Activated CD4-positive, alpha-beta memory T cell treated with anti-CD3 and anti-CD28 coated beads for 36 hours (primary cell): ENCODE data around the gene SUPT5H. TPM values are rescaled to one million over a fixed set of nuclear protein-coding genes. Genes with fewer than 3 reads are reported as not detected.
A peak's percentile ranks its signal among the peaks of the same experiment; 100 is the strongest.

ENCODE experiments used
- CTCF ChIA-PET: fragments of 350-600 bp; sonication (Branson Sonifier 250); formaldehyde crosslinking; loops from one replicate; lab custom pipeline; 2021; ENCODE audit warnings: antibody characterized with exemption, inconsistent platforms; lab: Charles Lee
- POLR2A ChIA-PET: fragments of 350-600 bp; sonication (Branson Sonifier 250); formaldehyde crosslinking; loops from one replicate; lab custom pipeline; 2021; ENCODE audit warnings: antibody characterized with exemption; lab: Charles Lee
- DNase-seq: peaks from one replicate; pipeline ENCODE4 v3.0.0-alpha.2; 2020
- H3K27ac Mint-ChIP-seq: one replicate; pipeline ENCODE4 v1.8.0; 2021; ENCODE audit warnings: mixed read lengths
- H3K27me3 Mint-ChIP-seq: one replicate; pipeline ENCODE4 v1.8.0; 2021; ENCODE audit warnings: mixed read lengths
- H3K36me3 Mint-ChIP-seq: one replicate; pipeline ENCODE4 v1.8.0; 2021; ENCODE audit warnings: mixed read lengths
- H3K4me1 Mint-ChIP-seq: one replicate; pipeline ENCODE4 v1.8.0; 2021; ENCODE audit warnings: low read depth, mixed read lengths
- H3K4me3 Mint-ChIP-seq: one replicate; pipeline ENCODE4 v1.8.0; 2021; ENCODE audit warnings: mild to moderate bottlenecking, mixed read lengths
- H3K9me3 Mint-ChIP-seq: one replicate; pipeline ENCODE4 v1.8.0; 2021; ENCODE audit warnings: mixed read lengths
- intact Hi-C: fragments of 100-400 bp; cut with micrococcal nuclease; formaldehyde crosslinking; loops from one replicate; pipeline ENCODE4 v1.15.1; 2023
- total RNA-seq, 2 experiments: library from RNA; stranded (reverse); gene quantifications; one replicate each; pipeline ENCODE4 v1.2.3, GENCODE V29; 2021

Gene SUPT5H
- total RNA-seq, 2 experiments from 2014 or later, result 180 to 183 TPM

DNA sequence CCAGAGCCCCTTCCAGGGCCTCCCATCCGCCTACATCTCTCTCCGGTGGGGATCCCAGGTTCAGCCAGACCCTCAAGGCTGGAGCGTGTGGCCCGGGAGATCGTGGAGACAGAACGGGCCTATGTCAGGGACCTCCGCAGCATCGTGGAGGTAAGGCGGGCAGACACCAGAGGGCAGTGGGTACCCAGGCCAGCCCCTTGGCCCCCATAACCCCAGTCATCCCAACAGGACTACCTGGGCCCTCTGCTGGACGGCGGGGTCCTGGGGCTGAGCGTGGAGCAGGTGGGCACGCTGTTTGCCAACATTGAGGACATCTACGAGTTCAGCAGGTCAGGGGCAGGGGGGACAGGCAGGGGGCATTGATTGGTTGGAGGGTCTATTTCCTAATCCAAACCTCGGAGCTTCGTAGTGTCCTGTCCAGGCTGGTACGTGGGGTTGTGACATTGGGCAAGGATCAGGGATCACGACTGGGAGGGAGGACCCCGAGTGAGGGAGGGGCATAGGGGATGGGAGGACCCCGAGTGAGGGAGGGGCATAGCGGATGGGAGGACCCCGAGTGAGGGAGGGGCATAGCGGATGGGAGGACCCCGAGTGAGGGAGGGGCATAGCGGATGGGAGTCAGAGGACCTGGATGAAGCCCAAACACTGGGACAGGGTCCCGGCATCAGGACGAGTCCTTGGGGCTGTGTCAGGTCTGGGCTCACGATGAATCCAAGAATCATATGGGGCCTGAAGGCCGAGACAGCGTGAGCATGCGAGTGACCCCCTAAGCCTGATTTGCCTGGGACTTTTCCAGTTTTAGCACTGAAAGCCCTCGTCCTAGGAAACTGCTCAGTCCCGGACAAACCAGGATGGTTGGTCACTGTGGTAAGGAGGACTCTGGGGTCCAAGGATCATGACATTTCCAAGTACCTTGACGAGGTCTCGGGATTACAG, 30.0 kb upstream of the SUPT5H start:
- Mint-ChIP-seq H3K4me3 (no peak overlapping the region), H3K4me1 (peaks cover 30% of the 10 kb centered on the region), H3K9me3 (no peaks in the 10 kb centered on the region), H3K36me3 (peaks cover 19% of the 10 kb centered on the region), H3K27ac (peak overlapping the region; percentile 23), H3K27me3 (peaks cover 3% of the 10 kb centered on the region)
- intact Hi-C loops, result no loop called here
- DNase-seq, result no peak
- ChIA-PET CTCF (interaction anchor here (0.6 to 1.7 kb wide), 2 partner anchors 18 to 1671 kb away, joined by 4 to 7 read pairs; no protein-coding TSS in a partner anchor), POLR2A (no interaction called here)

GRCh38 chr19:39416152-39417120, 28.9 kb upstream of the SUPT5H start:
- intact Hi-C loops, result no loop called here
- DNase-seq, result no peak
- H3K9me3 Mint-ChIP-seq, result no peaks in the 10 kb centered on the region
- H3K27ac Mint-ChIP-seq, result no peak overlapping the region
- ChIA-PET POLR2A (no interaction called here), CTCF (no interaction called here)
- H3K4me3 Mint-ChIP-seq, result no peak overlapping the region
- H3K4me1 Mint-ChIP-seq, result peaks cover 20% of the 10 kb centered on the region
- H3K27me3 Mint-ChIP-seq, result peaks cover 3% of the 10 kb centered on the region
- peaks cover 21% of the 10 kb centered on the region for H3K36me3 Mint-ChIP-seq

- peak overlapping the region; percentile 4 for H3K27ac Mint-ChIP-seq
Measured at GRCh38 chr19:39417463-39418181, 27.8 kb upstream of the SUPT5H start.

GRCh38 chr19:39419003-39419402, 26.4 kb upstream of the SUPT5H start:
- H3K27ac Mint-ChIP-seq, result no peak overlapping the region
- ChIA-PET POLR2A (interaction anchor here (1.3 kb wide), 1 partner anchor 17 kb away, joined by 3 read pairs; the partner anchor contains the start of gene RPS16), CTCF (no interaction called here)
- peaks cover 19% of the 10 kb centered on the region for H3K36me3 Mint-ChIP-seq
- H3K4me1 Mint-ChIP-seq, result peaks cover 13% of the 10 kb centered on the region
- no peaks in the 10 kb centered on the region for H3K27me3 Mint-ChIP-seq
- intact Hi-C loops, result no loop called here
- DNase-seq, result no peak
- no peaks in the 10 kb centered on the region for H3K9me3 Mint-ChIP-seq
- H3K4me3 Mint-ChIP-seq, result no peak overlapping the region

More at GRCh38 chr19:39417463-39418181, 27.8 kb upstream of the SUPT5H start:
- Mint-ChIP-seq H3K9me3 (no peaks in the 10 kb centered on the region), H3K4me1 (peaks cover 17% of the 10 kb centered on the region), H3K36me3 (peaks cover 19% of the 10 kb centered on the region), H3K4me3 (no peak overlapping the region), H3K27me3 (no peaks in the 10 kb centered on the region)
- CTCF ChIA-PET, result no interaction called here
- intact Hi-C loops, result no loop called here
- no peak for DNase-seq
- POLR2A ChIA-PET, result no interaction called here

DNA sequence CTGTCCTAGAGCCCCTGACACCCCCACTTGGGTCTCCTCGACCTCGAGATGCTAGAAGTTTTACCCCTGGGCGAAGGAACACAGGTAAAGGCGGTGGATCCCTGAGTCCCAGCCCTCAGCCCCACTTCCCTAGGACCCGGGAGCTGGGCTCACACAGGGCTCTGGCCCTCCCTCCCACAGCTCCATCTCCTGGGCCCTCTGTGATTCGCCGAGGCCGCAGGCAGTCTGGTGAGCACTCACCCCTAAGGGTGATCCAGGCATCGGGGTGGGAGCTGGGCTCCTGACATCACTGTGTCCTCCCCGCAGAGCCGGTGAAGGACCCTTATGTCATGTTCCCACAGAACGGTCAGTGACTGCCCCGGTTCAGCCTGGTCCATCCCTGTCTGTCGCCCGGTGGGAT, 24.6 kb upstream of the SUPT5H start:
- intact Hi-C loops, result no loop called here
- no peaks in the 10 kb centered on the region for H3K27me3 Mint-ChIP-seq
- ChIA-PET CTCF (interaction anchor here (1.3 kb wide), 1 partner anchor 20 kb away, joined by 3 read pairs; no protein-coding TSS in a partner anchor), POLR2A (interaction anchor here (1.3 to 1.4 kb wide), 2 partner anchors 15 to 24 kb away, joined by 4 to 5 read pairs; partner anchors contain the start of genes RPS16 and SUPT5H)
- no peak overlapping the region for H3K27ac Mint-ChIP-seq
- peaks cover 19% of the 10 kb centered on the region for H3K36me3 Mint-ChIP-seq
- H3K4me3 Mint-ChIP-seq, result no peak overlapping the region
- no peaks in the 10 kb centered on the region for H3K4me1 Mint-ChIP-seq
- H3K9me3 Mint-ChIP-seq, result no peaks in the 10 kb centered on the region
- DNase-seq, result no peak

- Mint-ChIP-seq H3K27ac (no peak overlapping the region), H3K4me1 (no peaks in the 10 kb centered on the region), H3K9me3 (no peaks in the 10 kb centered on the region), H3K4me3 (no peak overlapping the region), H3K36me3 (peaks cover 19% of the 10 kb centered on the region), H3K27me3 (no peaks in the 10 kb centered on the region)
- ChIA-PET POLR2A (interaction anchor here (1.4 kb wide), 1 partner anchor 14 kb away, joined by 5 read pairs; the partner anchor contains the start of gene RPS16), CTCF (no interaction called here)
- intact Hi-C loops, result no loop called here
- DNase-seq, result no peak
Measured at GRCh38 chr19:39422020-39422419, 23.4 kb upstream of the SUPT5H start.

GRCh38 chr19:39423258-39424086, 21.9 kb upstream of the SUPT5H start:
- Mint-ChIP-seq H3K9me3 (no peaks in the 10 kb centered on the region), H3K27me3 (no peaks in the 10 kb centered on the region), H3K36me3 (peaks cover 16% of the 10 kb centered on the region), H3K4me3 (no peak overlapping the region), H3K4me1 (no peaks in the 10 kb centered on the region), H3K27ac (no peak overlapping the region)
- POLR2A ChIA-PET, result interaction anchor here (1.2 kb wide), 1 partner anchor 22 kb away, joined by 3 read pairs; no protein-coding TSS in a partner anchor
- intact Hi-C loops, result no loop called here
- CTCF ChIA-PET, result no interaction called here
- no peak for DNase-seq

DNA sequence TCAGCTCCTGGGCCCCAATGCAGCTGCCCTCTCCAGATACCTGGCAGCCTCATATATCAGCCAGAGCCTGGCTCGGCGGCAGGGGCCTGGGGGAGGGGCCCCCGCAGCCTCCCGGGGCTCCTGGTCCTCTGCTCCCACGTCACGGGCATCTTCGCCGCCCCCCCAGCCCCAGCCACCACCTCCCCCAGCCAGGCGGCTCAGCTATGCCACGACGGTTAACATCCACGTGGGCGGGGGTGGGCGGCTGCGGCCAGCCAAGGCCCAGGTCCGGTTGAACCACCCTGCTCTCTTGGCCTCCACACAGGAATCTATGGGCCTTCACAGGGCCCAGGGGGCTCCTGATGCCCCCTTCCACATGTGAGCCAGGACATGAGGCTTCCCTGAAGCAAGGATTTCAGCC, 20.4 kb upstream of the SUPT5H start:
- peaks cover 15% of the 10 kb centered on the region for H3K36me3 Mint-ChIP-seq
- no peak overlapping the region for H3K27ac Mint-ChIP-seq
- ChIA-PET CTCF (no interaction called here), POLR2A (interaction anchor here (1.2 kb wide), 1 partner anchor 23 kb away, joined by 3 read pairs; no protein-coding TSS in a partner anchor)
- H3K4me3 Mint-ChIP-seq, result no peak overlapping the region
- intact Hi-C loops, result no loop called here
- H3K4me1 Mint-ChIP-seq, result no peaks in the 10 kb centered on the region
- no peaks in the 10 kb centered on the region for H3K27me3 Mint-ChIP-seq
- no peaks in the 10 kb centered on the region for H3K9me3 Mint-ChIP-seq
- DNase-seq, result no peak

DNA sequence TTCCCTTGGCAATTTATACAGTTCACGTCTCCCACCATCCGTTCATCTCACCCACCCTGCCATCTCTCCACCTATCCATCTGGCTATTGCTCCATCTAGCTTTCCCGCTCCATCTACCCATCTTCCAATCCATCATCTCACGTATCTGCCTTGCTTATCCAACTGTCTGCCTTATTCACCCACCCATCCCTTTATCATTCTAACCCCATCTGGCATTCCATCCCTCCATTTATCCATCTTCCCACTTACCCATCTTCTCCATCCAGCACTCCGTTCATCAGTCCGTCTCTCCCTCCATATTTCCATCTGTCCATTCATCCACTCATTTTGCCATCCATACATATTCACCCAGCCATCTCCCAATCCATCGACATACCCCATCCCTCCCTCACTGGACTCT, 19.6 kb upstream of the SUPT5H start:
- Mint-ChIP-seq H3K36me3 (peaks cover 14% of the 10 kb centered on the region), H3K4me3 (no peak overlapping the region), H3K4me1 (peaks cover 6% of the 10 kb centered on the region), H3K27me3 (no peaks in the 10 kb centered on the region), H3K9me3 (no peaks in the 10 kb centered on the region), H3K27ac (no peak overlapping the region)
- ChIA-PET POLR2A (no interaction called here), CTCF (no interaction called here)
- DNase-seq, result no peak
- intact Hi-C loops, result no loop called here

- intact Hi-C loops, result no loop called here
- no peak overlapping the region for H3K27ac Mint-ChIP-seq
- no peak for DNase-seq
- peaks cover 14% of the 10 kb centered on the region for H3K36me3 Mint-ChIP-seq
- peaks cover 10% of the 10 kb centered on the region for H3K4me1 Mint-ChIP-seq
- ChIA-PET CTCF (interaction anchor here (1.9 kb wide), 1 partner anchor 14 kb away, joined by 7 read pairs; no protein-coding TSS in a partner anchor), POLR2A (interaction anchor here (0.6 to 1.9 kb wide), 2 partner anchors 9 to 104 kb away, joined by 4 to 13 read pairs; partner anchors contain the start of gene RPS16)
- no peaks in the 10 kb centered on the region for H3K27me3 Mint-ChIP-seq
- H3K9me3 Mint-ChIP-seq, result no peaks in the 10 kb centered on the region
- H3K4me3 Mint-ChIP-seq, result no peak overlapping the region
Measured at GRCh38 chr19:39426170-39426569, 19.2 kb upstream of the SUPT5H start.
